T-cell (primary cell): Measurements from ENCODE around the gene TENT4A. TPM values are rescaled to one million over a fixed set of nuclear protein-coding genes. Genes with fewer than 3 reads are reported as not detected.

Experiments
- ATAC-seq, 4 experiments: fragments of 200-7000 bp in 3 of 4; fragments of 150-1000 bp in 1 of 4; cut with Tn5 transposase; replicated peaks in 1 of 4; 1 replicate in 3 of 4; 2 replicates in 1 of 4; pipeline ENCODE4 v1.10.0; 2021; ENCODE audit warnings: moderate library complexity in 3 of 4, mild to moderate bottlenecking in 2 of 4, moderate number of reproducible peaks in 1 of 4
- CTCF ChIA-PET, 2 donors: fragments of 300-600 bp; sonication (Branson Sonifier 250); formaldehyde crosslinking; loops; one replicate each; lab custom pipeline; 2022; ENCODE audit warnings: antibody characterized with exemption in 2 of 2; lab: Charles Lee
- POLR2A ChIA-PET, 2 donors: fragments of 300-600 bp; sonication (Branson Sonifier 250); formaldehyde crosslinking; loops; one replicate each; lab custom pipeline; 2022; ENCODE audit warnings: antibody characterized with exemption in 2 of 2; lab: Charles Lee
- DNase-seq, 35 experiments: peaks; one replicate each; pipeline versions ENCODE4 v3.0.0 to v3.0.0-alpha.2; 2013 to 2023
- H3K27ac ChIP-seq: one replicate; pipeline ENCODE4 v1.5.1; 2013; ENCODE audit warnings: low read length
- H3K27me3 ChIP-seq, 2 experiments: replicated peaks in 1 of 2; 1 replicate in 1 of 2; 2 replicates in 1 of 2; pipeline versions ENCODE4 v1.6.1 to v1.7.0; 2013; ENCODE audit warnings: low read length in 1 of 2, mixed read lengths in 1 of 2; ENCODE audit not compliant: control insufficient read depth in 2 of 2, insufficient read depth in 2 of 2; ENCODE audit errors: extremely low read depth in 1 of 2
- H3K36me3 ChIP-seq, 2 donors: 1 replicate in 1 of 2; 2 replicates in 1 of 2; pipeline versions ENCODE4 v1.6.1 to v1.7.0; 2013; ENCODE audit warnings: low read length in 1 of 2; ENCODE audit not compliant: control insufficient read depth in 2 of 2, insufficient read depth in 1 of 2; ENCODE audit errors: extremely low read depth in 1 of 2
- H3K4me1 ChIP-seq, 2 experiments: 1 replicate in 1 of 2; 2 replicates in 1 of 2; pipeline versions ENCODE4 v1.6.1 to v1.7.0; 2013; ENCODE audit warnings: low read length in 2 of 2, mixed read lengths in 1 of 2; ENCODE audit not compliant: insufficient read depth in 2 of 2, control insufficient read depth in 1 of 2; ENCODE audit errors: extremely low read depth in 1 of 2
- H3K4me3 ChIP-seq, 2 donors: 1 replicate in 1 of 2; 2 replicates in 1 of 2; pipeline versions ENCODE4 v1.5.1 to v1.7.0; 2013; ENCODE audit warnings: mild to moderate bottlenecking in 2 of 2, low read length in 1 of 2, moderate library complexity in 1 of 2; ENCODE audit not compliant: control insufficient read depth in 1 of 2; ENCODE audit errors: extremely low read depth in 1 of 2
- H3K9me3 ChIP-seq: 2 replicates; pipeline ENCODE4 v1.7.0; 2013
- H3K27ac Mint-ChIP-seq, 2 donors: one replicate each; pipeline ENCODE4 v1.8.0; 2020 to 2021; ENCODE audit warnings: mild to moderate bottlenecking in 2 of 2, mixed read lengths in 2 of 2
- H3K27me3 Mint-ChIP-seq, 2 donors: one replicate each; pipeline ENCODE4 v1.8.0; 2021 to 2022; ENCODE audit warnings: mixed read lengths in 2 of 2
- H3K36me3 Mint-ChIP-seq: one replicate; pipeline ENCODE4 v1.8.0; 2021; ENCODE audit warnings: mixed read lengths
- H3K4me1 Mint-ChIP-seq, 3 donors: one replicate each; pipeline ENCODE4 v1.8.0; 2020 to 2022; ENCODE audit warnings: mixed read lengths in 3 of 3, mild to moderate bottlenecking in 1 of 3
- H3K4me3 Mint-ChIP-seq, 3 donors: one replicate each; pipeline ENCODE4 v1.8.0; 2020 to 2022; ENCODE audit warnings: mild to moderate bottlenecking in 3 of 3, mixed read lengths in 3 of 3, moderate library complexity in 3 of 3
- H3K9me3 Mint-ChIP-seq, 3 donors: one replicate each; pipeline ENCODE4 v1.8.0; 2020 to 2022; ENCODE audit warnings: mixed read lengths in 3 of 3
- WGBS: methylation state at CpG from one replicate; pipeline ENCODE4 v1.1.5; 2013; ENCODE audit warnings: missing lambda C conversion rate; ENCODE audit not compliant: insufficient coverage; 5-methylcytosine and 5-hydroxymethylcytosine counted together
- total RNA-seq, 35 experiments: library from RNA in 6 of 35; stranded (reverse) in 6 of 35; fragments of 120-200 nt in 1 of 35; gene quantifications; one replicate each; pipeline versions ENCODE4 v1.2.1 to v1.2.4 and lab custom pipeline; 2013 to 2026

TENT4A gene
- total RNA-seq, 5 donors from 2014 or later (not counting 1 experiment from before 2014, with no cell fraction given): 42.7 to 62.9 (median 45.6) TPM

GRCh38 chr5:6749026-6749716, 35.9 kb downstream of the TENT4A start:
- ATAC-seq (no peak), DNase-seq (no peak)
- ChIA-PET POLR2A (interaction anchor here in 1 of 2 donors (0.6 kb wide), 1 partner anchor 1262 kb away, joined by 3 read pairs; no protein-coding TSS in a partner anchor), CTCF (no interaction called here)
- H3K36me3 ChIP-seq: peaks cover 26 to 77% of the 10 kb centered on the region in 2 donors
- H3K4me3 Mint-ChIP-seq: no peak overlapping the region
- H3K27me3 ChIP-seq: no peaks in the 10 kb centered on the region
- no peak overlapping the region for H3K27ac Mint-ChIP-seq
- no peak overlapping the region for H3K4me3 ChIP-seq
- H3K4me1 ChIP-seq: peaks cover 0 to 3% of the 10 kb centered on the region in 2 experiments
- H3K4me1 Mint-ChIP-seq: peaks cover 2 to 8% (median 5%) of the 10 kb centered on the region in 3 donors
- no peaks in the 10 kb centered on the region for H3K27me3 Mint-ChIP-seq
- H3K36me3 Mint-ChIP-seq: peaks cover 62% of the 10 kb centered on the region
- WGBS: 95% methylated on average over 14 of the region's 22 CpGs
- H3K9me3 Mint-ChIP-seq: no peaks in the 10 kb centered on the region
- no peaks in the 10 kb centered on the region for H3K9me3 ChIP-seq
- no peak overlapping the region for H3K27ac ChIP-seq

- H3K36me3 ChIP-seq: peaks cover 37 to 83% of the 10 kb centered on the region in 2 donors
- peaks cover 0 to 2% of the 10 kb centered on the region in 2 experiments for H3K4me1 ChIP-seq
- POLR2A ChIA-PET: interaction anchor here in 1 of 2 donors (0.6 kb wide), 1 partner anchor 329 kb away, joined by 3 read pairs; no protein-coding TSS in a partner anchor
- DNase-seq (no peak), ATAC-seq (no peak)
- Mint-ChIP-seq H3K4me1 (peaks cover 2 to 7% (median 5%) of the 10 kb centered on the region in 3 donors), H3K27ac (no peak overlapping the region), H3K27me3 (no peaks in the 10 kb centered on the region), H3K9me3 (no peaks in the 10 kb centered on the region), H3K36me3 (peaks cover 71% of the 10 kb centered on the region), H3K4me3 (no peak overlapping the region)
- 98% methylated on average over 9 of the region's 23 CpGs for WGBS
- CTCF ChIA-PET: interaction anchor here in 1 of 2 donors (0.6 kb wide), 1 partner anchor 33 kb away, joined by 3 read pairs; no protein-coding TSS in a partner anchor
- no peaks in the 10 kb centered on the region for H3K27me3 ChIP-seq
- no peaks in the 10 kb centered on the region for H3K9me3 ChIP-seq
- H3K4me3 ChIP-seq: no peak overlapping the region
- no peak overlapping the region for H3K27ac ChIP-seq
Observed at GRCh38 chr5:6750142-6750840, 37.1 kb downstream of the TENT4A start.

- WGBS: 94% methylated on average over 8 of the region's 18 CpGs
- Histone ChIP-seq H3K4me1 (no peaks in the 10 kb centered on the region), H3K27ac (no peak overlapping the region), H3K36me3 (peaks cover 39 to 87% of the 10 kb centered on the region in 2 donors), H3K4me3 (no peak overlapping the region), H3K27me3 (no peaks in the 10 kb centered on the region), H3K9me3 (no peaks in the 10 kb centered on the region)
- DNase-seq: no peak
- Mint-ChIP-seq H3K36me3 (peaks cover 74% of the 10 kb centered on the region), H3K4me3 (no peak overlapping the region), H3K9me3 (no peaks in the 10 kb centered on the region), H3K4me1 (peaks cover 0 to under 1% (median 0%) of the 10 kb centered on the region in 3 donors), H3K27me3 (no peaks in the 10 kb centered on the region), H3K27ac (no peak overlapping the region)
- ATAC-seq: no peak
- ChIA-PET POLR2A (interaction anchor here in 1 of 2 donors (0.6 kb wide), 1 partner anchor 201 kb away, joined by 3 read pairs; no protein-coding TSS in a partner anchor), CTCF (no interaction called here)
Observed at GRCh38 chr5:6750951-6751685, 37.9 kb downstream of the TENT4A start.

- 99% methylated on average over 9 of the region's 12 CpGs for WGBS
- Mint-ChIP-seq H3K27ac (no peak overlapping the region), H3K4me3 (no peak overlapping the region), H3K9me3 (no peaks in the 10 kb centered on the region), H3K27me3 (no peaks in the 10 kb centered on the region), H3K4me1 (no peaks in the 10 kb centered on the region), H3K36me3 (peaks cover 81% of the 10 kb centered on the region)
- Histone ChIP-seq H3K27me3 (no peaks in the 10 kb centered on the region), H3K9me3 (no peaks in the 10 kb centered on the region), H3K36me3 (peaks cover 39 to 89% of the 10 kb centered on the region in 2 donors), H3K4me3 (no peak overlapping the region), H3K27ac (no peak overlapping the region), H3K4me1 (no peaks in the 10 kb centered on the region)
- DNase-seq (no peak), ATAC-seq (no peak)
- CTCF ChIA-PET: no interaction called here
- POLR2A ChIA-PET: no interaction called here
Observed at GRCh38 chr5:6752236-6752635, 39.0 kb downstream of the TENT4A start.

GRCh38 chr5:6752782-6753181, 39.5 kb downstream of the TENT4A start:
- Histone ChIP-seq H3K9me3 (no peaks in the 10 kb centered on the region), H3K4me1 (no peaks in the 10 kb centered on the region), H3K4me3 (no peak overlapping the region), H3K27ac (no peak overlapping the region), H3K27me3 (no peaks in the 10 kb centered on the region), H3K36me3 (peaks cover 39 to 93% of the 10 kb centered on the region in 2 donors)
- H3K36me3 Mint-ChIP-seq: peaks cover 80% of the 10 kb centered on the region
- 99% methylated on average over 9 of the region's 11 CpGs for WGBS
- no peak overlapping the region for H3K27ac Mint-ChIP-seq
- DNase-seq (no peak), ATAC-seq (no peak)
- ChIA-PET POLR2A (no interaction called here), CTCF (no interaction called here)
- H3K27me3 Mint-ChIP-seq: no peaks in the 10 kb centered on the region
- H3K4me1 Mint-ChIP-seq: no peaks in the 10 kb centered on the region
- H3K4me3 Mint-ChIP-seq: no peak overlapping the region
- H3K9me3 Mint-ChIP-seq: no peaks in the 10 kb centered on the region

GRCh38 chr5:6753851-6754250, 40.6 kb downstream of the TENT4A start:
- ATAC-seq (no peak), DNase-seq (no peak)
- ChIA-PET POLR2A (no interaction called here), CTCF (no interaction called here)
- Mint-ChIP-seq H3K36me3 (peaks cover 75% of the 10 kb centered on the region), H3K4me3 (no peak overlapping the region), H3K9me3 (no peaks in the 10 kb centered on the region), H3K4me1 (no peaks in the 10 kb centered on the region), H3K27ac (no peak overlapping the region), H3K27me3 (no peaks in the 10 kb centered on the region)
- no peak overlapping the region for H3K4me3 ChIP-seq
- H3K27me3 ChIP-seq: no peaks in the 10 kb centered on the region
- no peak overlapping the region for H3K27ac ChIP-seq
- no peaks in the 10 kb centered on the region for H3K4me1 ChIP-seq
- H3K36me3 ChIP-seq: peaks cover 43 to 86% of the 10 kb centered on the region in 2 donors
- no peaks in the 10 kb centered on the region for H3K9me3 ChIP-seq
- WGBS: 96% methylated on average over 10 of the region's 11 CpGs
